GM19463 (cell line): Measurements from ENCODE around the gene TUBA1B.
"Not testable (repeated sequence)": the region's sequence is repeated elsewhere in the genome, so short reads cannot be mapped to it uniquely, and the experiment has no call there.

ENCODE experiments used
- ATAC-seq: cut with Tn5 transposase; IDR thresholded peaks from one replicate; pipeline ENCODE4 v1.9.1; 2021; ENCODE audit warnings: mild to moderate bottlenecking, moderate library complexity; ENCODE audit not compliant: unreplicated experiment

The TUBA1B gene

GRCh38 chr12:49131051-49131893 is at the start of gene TUBA1B:
Gene TUBA1B, minus strand, starts transcription at chr12:49131395. Its CDS starts 95 bp downstream, at chr12:49131300.
- ATAC-seq: peak; percentile 74

- ATAC-seq: no peak
Observed at GRCh38 chr12:49174218-49174617, 43.0 kb upstream of the TUBA1B start.

- no peak for ATAC-seq
Observed at GRCh38 chr12:49170924-49171323, 39.7 kb upstream of the TUBA1B start.

GRCh38 chr12:49165114-49165513 is 33.9 kb upstream of the TUBA1B start:
- ATAC-seq: no peak

- ATAC-seq: not testable (repeated sequence)
Observed at GRCh38 chr12:49161901-49162300, 30.7 kb upstream of the TUBA1B start.

GRCh38 chr12:49161092-49161795 is 30.0 kb upstream of the TUBA1B start:
- ATAC-seq: no peak

- ATAC-seq: no peak
Observed at GRCh38 chr12:49160399-49160798, 29.2 kb upstream of the TUBA1B start.

GRCh38 chr12:49154221-49154620 is 23.0 kb upstream of the TUBA1B start:
- ATAC-seq: no peak

GRCh38 chr12:49147384-49147783 is 16.2 kb upstream of the TUBA1B start:
- ATAC-seq: no peak

GRCh38 chr12:49146406-49146805 is 15.2 kb upstream of the TUBA1B start:
- no peak for ATAC-seq

- no peak for ATAC-seq
Observed at GRCh38 chr12:49144384-49144783, 13.2 kb upstream of the TUBA1B start.

- ATAC-seq: no peak
Observed at GRCh38 chr12:49138999-49139398, 7.8 kb upstream of the TUBA1B start.

- ATAC-seq: no peak
Observed at GRCh38 chr12:49138587-49138986, 7.4 kb upstream of the TUBA1B start.

GRCh38 chr12:49137476-49137875 is 6.3 kb upstream of the TUBA1B start:
- ATAC-seq: no peak

- not testable (repeated sequence) for ATAC-seq
Observed at GRCh38 chr12:49136997-49137396, 5.8 kb upstream of the TUBA1B start.

- ATAC-seq: no peak
Observed at GRCh38 chr12:49133590-49133989, 2.4 kb upstream of the TUBA1B start.

GRCh38 chr12:49133014-49133413 is 1.8 kb upstream of the TUBA1B start:
- ATAC-seq: no peak

GRCh38 chr12:49131894-49132461 is 783 bp upstream of the TUBA1B start:
- no peak for ATAC-seq

GRCh38 chr12:49130151-49131050 is 794 bp downstream of the TUBA1B start:
- peak; percentile 44 for ATAC-seq

GRCh38 chr12:49129332-49130150 is 1.7 kb downstream of the TUBA1B start:
- ATAC-seq: no peak
